Smooth muscle cell (in vitro differentiated cells): ENCODE results near the gene HCAR2. TPM values are rescaled to one million over a fixed set of nuclear protein-coding genes. Genes with fewer than 3 reads are reported as not detected.
"Not testable (repeated sequence)": the region's sequence is repeated elsewhere in the genome, so short reads cannot be mapped to it uniquely, and the experiment has no call there.

ENCODE experiments used
- DNase-seq: peaks from one replicate; lab custom pipeline; 2025; ENCODE audit not compliant: unreplicated experiment; lab: John Stamatoyannopoulos, UW
- H2AFZ ChIP-seq: fragments of 200-600 bp; sonication (generic); 2 replicates; pipeline ENCODE4 v1.6.0; 2016; ENCODE audit warnings: antibody characterized with exemption, low read depth, mild to moderate bottlenecking
- H3F3A ChIP-seq: fragments of 200-600 bp; sonication (generic); 2 replicates; pipeline ENCODE4 v1.6.0; 2017; ENCODE audit warnings: antibody characterized with exemption, low read depth
- H3K27ac ChIP-seq: fragments of 200-600 bp; sonication (generic); 2 replicates; pipeline ENCODE4 v1.5.1; 2016; ENCODE audit warnings: low read depth, mild to moderate bottlenecking
- H3K27me3 ChIP-seq: fragments of 200-600 bp; sonication (generic); 2 replicates; pipeline ENCODE4 v1.6.1; 2016; ENCODE audit warnings: low read depth, mild to moderate bottlenecking
- H3K36me3 ChIP-seq: fragments of 200-600 bp; sonication (generic); 2 replicates; pipeline ENCODE4 v1.5.1; 2016; ENCODE audit warnings: low read depth
- H3K4me1 ChIP-seq: fragments of 200-600 bp; sonication (generic); 2 replicates; pipeline ENCODE4 v1.5.1; 2016; ENCODE audit warnings: low read depth
- H3K4me2 ChIP-seq: fragments of 200-600 bp; sonication (generic); 2 replicates; pipeline ENCODE4 v1.6.0; 2016; ENCODE audit warnings: mild to moderate bottlenecking
- H3K4me3 ChIP-seq: fragments of 200-600 bp; sonication (generic); 2 replicates; pipeline ENCODE4 v1.5.1; 2016; ENCODE audit warnings: mild to moderate bottlenecking
- H3K79me2 ChIP-seq: fragments of 200-600 bp; sonication (generic); 2 replicates; pipeline ENCODE4 v1.6.0; 2016; ENCODE audit warnings: low read depth, mild to moderate bottlenecking
- H3K9ac ChIP-seq: fragments of 200-600 bp; sonication (generic); 2 replicates; pipeline ENCODE4 v1.6.0; 2016; ENCODE audit warnings: low read depth
- H3K9me3 ChIP-seq: fragments of 200-600 bp; sonication (generic); replicated peaks from 2 replicates; pipeline ENCODE4 v1.5.1; 2016; ENCODE audit warnings: low read depth
- H4K20me1 ChIP-seq: fragments of 200-600 bp; sonication (generic); 2 replicates; pipeline ENCODE4 v1.6.0; 2016; ENCODE audit warnings: low read depth
- WGBS: methylation state at CpG from one replicate; pipeline ENCODE4 v1.1.7; 2016; ENCODE audit warnings: low lambda C conversion rate; 5-methylcytosine and 5-hydroxymethylcytosine counted together
- polyA plus RNA-seq: library from polyadenylated mRNA; unstranded; fragments of >200 nt; fragmentation: Nextera tagmentation; extraction: Ambion mirVana; gene quantifications from 2 replicates; pipeline ENCODE4 v1.2.1, GENCODE V29; 2016
- total RNA-seq: library from RNA; depleted of rRNA; stranded (reverse); fragments of >200 nt; gene quantifications from 2 replicates; pipeline ENCODE4 v1.2.3, GENCODE V29; 2014

The HCAR2 gene
- total and polyA plus RNA-seq, 2 experiments from 2014 or later, result 0.63 to 2.0 TPM

GRCh38 chr12:122711266-122711665 lies 8.1 kb upstream of the HCAR2 start:
- H3K4me3 ChIP-seq, H3K36me3 ChIP-seq, H4K20me1 ChIP-seq, H3K4me1 ChIP-seq, DNase-seq, H2AFZ ChIP-seq, H3K9ac ChIP-seq, H3K9me3 ChIP-seq, H3K27ac ChIP-seq, H3F3A ChIP-seq, H3K4me2 ChIP-seq, H3K27me3 ChIP-seq, H3K79me2 ChIP-seq: not testable (repeated sequence)
- WGBS, result 84% methylated on average over 1 of the region's 1 CpG

DNA sequence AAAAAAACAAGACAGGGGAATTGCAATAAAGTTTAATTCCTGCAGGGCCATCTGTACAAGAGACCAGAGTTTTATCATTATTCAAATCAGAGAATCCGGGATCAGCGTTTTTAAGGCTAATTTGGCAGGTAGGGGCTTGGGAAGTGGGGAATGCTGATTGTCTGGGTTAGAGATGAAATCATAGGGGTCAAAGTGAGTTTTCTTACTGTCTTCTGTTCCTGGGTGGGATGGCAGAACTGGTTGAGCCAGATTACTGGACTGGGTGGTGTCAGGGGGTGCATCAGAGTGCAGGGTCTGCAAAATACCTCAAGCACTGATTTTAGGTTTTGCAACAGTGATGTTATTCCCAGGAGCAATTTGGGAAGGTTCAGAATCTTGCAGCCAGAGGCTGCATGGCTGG lies 7.2 kb upstream of the HCAR2 start:
- not testable (repeated sequence) for H3K27ac ChIP-seq, H3F3A ChIP-seq, H3K79me2 ChIP-seq, DNase-seq, H4K20me1 ChIP-seq, H3K27me3 ChIP-seq, H3K9ac ChIP-seq, H3K36me3 ChIP-seq, H3K4me2 ChIP-seq, H2AFZ ChIP-seq, H3K4me3 ChIP-seq, H3K4me1 ChIP-seq, H3K9me3 ChIP-seq
- 31% methylated on average over 2 of the region's 2 CpGs for WGBS

GRCh38 chr12:122709287-122709686 lies 6.1 kb upstream of the HCAR2 start:
- H3K9ac ChIP-seq, H4K20me1 ChIP-seq, H3K27me3 ChIP-seq, DNase-seq, H2AFZ ChIP-seq, H3K4me1 ChIP-seq, H3F3A ChIP-seq, H3K4me3 ChIP-seq, H3K79me2 ChIP-seq, H3K9me3 ChIP-seq, H3K27ac ChIP-seq, H3K36me3 ChIP-seq, H3K4me2 ChIP-seq: not testable (repeated sequence)
- no CpG with 5 or more reads among the region's 3 CpGs for WGBS

GRCh38 chr12:122703841-122704240 lies 684 bp upstream of the HCAR2 start:
- not testable (repeated sequence) for H3K27ac ChIP-seq, H3K4me3 ChIP-seq, H4K20me1 ChIP-seq, H3K79me2 ChIP-seq, H3K27me3 ChIP-seq, H3K4me2 ChIP-seq, H3K36me3 ChIP-seq, H3K4me1 ChIP-seq, H3K9me3 ChIP-seq, H2AFZ ChIP-seq, H3F3A ChIP-seq, H3K9ac ChIP-seq, DNase-seq
- 95% methylated on average over 3 of the region's 3 CpGs for WGBS

- H3K9me3 ChIP-seq, DNase-seq, H3K79me2 ChIP-seq, H3K9ac ChIP-seq, H3F3A ChIP-seq, H3K4me1 ChIP-seq, H3K36me3 ChIP-seq, H3K27ac ChIP-seq, H4K20me1 ChIP-seq, H3K27me3 ChIP-seq, H3K4me3 ChIP-seq: not testable (repeated sequence)
- WGBS, result 9% methylated on average over 4 of the region's 4 CpGs
- Histone ChIP-seq H2AFZ (peak overlapping the region; percentile 23), H3K4me2 (peak overlapping the region; percentile 28)
Measured at GRCh38 chr12:122701481-122701880, 1.7 kb downstream of the HCAR2 start.

GRCh38 chr12:122700038-122700710 lies 3.0 kb downstream of the HCAR2 start:
- H3K9me3 ChIP-seq, H3K9ac ChIP-seq, H2AFZ ChIP-seq, H3K27me3 ChIP-seq, H3K79me2 ChIP-seq, H3F3A ChIP-seq, H4K20me1 ChIP-seq, H3K4me1 ChIP-seq, H3K4me3 ChIP-seq, H3K36me3 ChIP-seq, DNase-seq: not testable (repeated sequence)
- Histone ChIP-seq H3K27ac (peak overlapping the region; percentile 63), H3K4me2 (peak overlapping the region; percentile 20)
- 100% methylated on average over 1 of the region's 9 CpGs for WGBS

DNA sequence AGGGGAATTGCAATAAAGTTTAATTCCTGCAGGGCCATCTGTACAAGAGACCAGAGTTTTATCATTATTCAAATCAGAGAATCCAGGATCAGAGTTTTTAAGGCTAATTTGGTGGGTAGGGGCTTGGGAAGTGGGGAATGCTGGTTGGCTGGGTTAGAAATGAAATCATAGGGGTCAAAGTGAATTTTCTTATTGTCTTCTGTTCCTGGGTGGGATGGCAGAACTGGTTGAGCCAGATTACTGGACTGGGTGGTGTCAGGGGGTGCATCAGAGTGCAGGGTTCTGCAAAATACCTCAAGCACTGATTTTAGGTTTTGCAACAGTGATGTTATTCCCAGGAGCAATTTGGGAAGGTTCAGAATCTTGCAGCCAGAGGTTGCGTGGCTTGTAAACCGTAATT lies 6.2 kb downstream of the HCAR2 start:
- not testable (repeated sequence) for H4K20me1 ChIP-seq, H3K36me3 ChIP-seq, H3F3A ChIP-seq, H3K4me3 ChIP-seq, H3K4me2 ChIP-seq, H3K9me3 ChIP-seq, H3K27me3 ChIP-seq, H3K79me2 ChIP-seq, H2AFZ ChIP-seq, H3K9ac ChIP-seq, DNase-seq, H3K4me1 ChIP-seq
- WGBS, result 63% methylated on average over 2 of the region's 2 CpGs
- peak overlapping the region; percentile 10 for H3K27ac ChIP-seq
